Head of caudate nucleus (tissue), 42 donors: Measurements from ENCODE around the gene HABP2.

Source experiments
- DNase-seq, 42 donors: peaks; one replicate each; pipeline versions ENCODE4 v3.0.0 to v3.0.0-alpha.2; 2020 to 2021; ENCODE audit warnings: mixed read lengths in 7 of 42
- intact Hi-C: fragments of 100-400 bp; cut with DNase I; formaldehyde crosslinking; loops from one replicate; pipeline ENCODE4 v1.15.0; 2022

The HABP2 gene

GRCh38 chr10:113620511-113620910 is 67.7 kb downstream of the HABP2 start:
- intact Hi-C loops, result no loop called here
- DNase-seq, result no peak

- no peak for DNase-seq
- intact Hi-C loops, result no loop called here
Observed at GRCh38 chr10:113620936-113621335, 68.1 kb downstream of the HABP2 start.

GRCh38 chr10:113621799-113622198 is 68.9 kb downstream of the HABP2 start:
- DNase-seq, result no peak
- intact Hi-C loops, result no loop called here

GRCh38 chr10:113622831-113623230 is 70.0 kb downstream of the HABP2 start:
- intact Hi-C loops, result no loop called here
- no peak for DNase-seq

- intact Hi-C loops, result no loop called here
- no peak for DNase-seq
Observed at GRCh38 chr10:113625461-113626186, 72.8 kb downstream of the HABP2 start.

GRCh38 chr10:113626809-113627355 is 74.0 kb downstream of the HABP2 start:
- intact Hi-C loops, result no loop called here
- no peak for DNase-seq

GRCh38 chr10:113627836-113628235 is 75.0 kb downstream of the HABP2 start:
- intact Hi-C loops, result no loop called here
- no peak for DNase-seq

GRCh38 chr10:113628607-113629153 is 75.8 kb downstream of the HABP2 start:
- no peak for DNase-seq
- intact Hi-C loops, result no loop called here

- intact Hi-C loops, result no loop called here
- DNase-seq, result no peak
Observed at GRCh38 chr10:113630929-113631533, 78.2 kb downstream of the HABP2 start.

GRCh38 chr10:113631684-113632367 is 79.0 kb downstream of the HABP2 start:
- DNase-seq, result no peak
- intact Hi-C loops, result no loop called here
